Measurements from ENCODE around the gene RARRES1. TPM values are rescaled to one million over a fixed set of nuclear protein-coding genes. Genes with fewer than 3 reads are reported as not detected.
A peak's percentile ranks its signal among the peaks of the same experiment; 100 is the strongest.

Gene RARRES1
- total RNA-seq, 1 experiment from 2014 or later = 0.58 TPM

DNA sequence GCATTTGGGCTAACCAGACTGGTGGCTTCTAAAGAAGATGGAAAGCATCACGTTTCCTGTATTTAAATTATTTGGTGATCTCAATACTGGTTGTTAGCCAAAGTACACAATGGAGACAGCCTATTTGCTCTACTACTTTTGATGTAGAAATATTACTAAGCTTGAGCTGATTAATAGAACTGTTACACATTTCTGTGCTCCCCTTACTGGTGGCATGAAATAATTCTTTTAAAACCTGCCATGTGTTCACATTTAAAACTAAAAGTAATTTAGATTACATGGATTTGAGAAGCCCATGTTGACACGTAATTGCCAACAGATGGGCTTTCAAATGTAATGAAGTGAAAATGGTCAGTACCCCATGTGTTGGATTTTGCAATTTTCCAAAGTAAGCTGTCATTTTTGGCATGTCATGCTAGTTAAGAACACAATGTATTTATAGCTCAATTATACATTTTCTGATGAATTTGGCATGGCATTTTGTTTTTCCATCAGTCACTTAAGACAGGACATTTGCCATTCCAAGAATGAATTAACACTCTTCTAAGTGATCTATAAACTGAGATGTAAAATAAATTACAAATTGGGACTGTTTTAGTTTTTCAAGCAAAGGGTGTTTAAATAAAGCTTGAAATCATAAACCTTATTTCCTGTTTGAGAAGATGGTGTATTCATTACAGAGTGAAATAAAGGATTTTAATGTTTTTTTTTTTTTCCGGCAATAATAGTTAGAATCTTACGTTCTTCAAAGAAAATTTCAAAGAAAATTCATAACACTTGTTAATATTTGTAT lies 10.8 kb upstream of the RARRES1 start:
- no peak for DNase-seq (ENCODE audit: low read depth, low spot score)
- in situ Hi-C loops (cut with HindIII; ENCODE audit: low pct_unique_long_range_greater_than_20kb, low sequenced_read_pairs) = no loop called here

DNA sequence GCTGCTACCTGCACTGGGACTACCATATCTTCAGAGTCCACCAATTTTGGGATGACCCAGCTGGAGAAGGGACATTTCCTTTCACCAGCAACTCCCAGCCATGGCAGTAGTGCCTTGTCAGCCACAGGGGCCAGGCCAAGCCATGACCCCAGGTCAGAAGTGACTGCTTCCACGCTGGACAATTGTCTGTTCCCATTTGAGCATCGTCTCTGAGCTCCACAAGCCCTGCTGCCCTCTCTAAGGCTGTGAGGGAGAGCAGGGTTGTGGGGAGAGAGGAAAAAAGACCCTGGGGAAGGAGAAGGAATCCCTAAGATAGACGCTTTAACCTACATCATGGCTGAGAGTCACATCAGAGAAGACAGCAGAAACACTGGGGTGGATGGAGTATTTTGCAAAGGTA lies 7.4 kb upstream of the RARRES1 start:
- in situ Hi-C loops (cut with HindIII; ENCODE audit: low pct_unique_long_range_greater_than_20kb, low sequenced_read_pairs) = no loop called here

DNA sequence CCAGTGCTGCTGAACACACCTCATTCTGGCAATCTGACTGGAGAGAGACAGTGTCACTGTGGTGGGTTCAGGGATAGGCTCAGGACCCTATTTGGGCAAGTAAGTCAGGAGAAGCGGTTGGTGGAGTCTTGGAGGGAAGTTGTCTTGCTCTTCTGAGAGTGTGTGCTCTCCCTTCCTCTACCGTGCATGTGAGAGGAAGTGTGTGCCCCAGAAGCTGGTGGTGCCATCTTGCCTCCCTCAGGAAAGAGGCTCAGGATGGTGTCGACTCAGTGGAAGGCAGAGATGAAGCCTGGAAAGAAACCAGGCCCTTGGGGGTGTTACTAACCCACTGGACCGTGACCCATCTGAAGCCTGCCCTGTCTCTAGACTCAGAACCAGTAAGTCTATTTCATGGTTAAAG lies 6.8 kb upstream of the RARRES1 start:
- no peak for DNase-seq (ENCODE audit: low read depth, low spot score)
- in situ Hi-C loops (cut with HindIII; ENCODE audit: low pct_unique_long_range_greater_than_20kb, low sequenced_read_pairs) = no loop called here

More for the DNA sequence above, 7.4 kb upstream of the RARRES1 start:
- DNase-seq (ENCODE audit: low read depth, low spot score) = no peak

DNA sequence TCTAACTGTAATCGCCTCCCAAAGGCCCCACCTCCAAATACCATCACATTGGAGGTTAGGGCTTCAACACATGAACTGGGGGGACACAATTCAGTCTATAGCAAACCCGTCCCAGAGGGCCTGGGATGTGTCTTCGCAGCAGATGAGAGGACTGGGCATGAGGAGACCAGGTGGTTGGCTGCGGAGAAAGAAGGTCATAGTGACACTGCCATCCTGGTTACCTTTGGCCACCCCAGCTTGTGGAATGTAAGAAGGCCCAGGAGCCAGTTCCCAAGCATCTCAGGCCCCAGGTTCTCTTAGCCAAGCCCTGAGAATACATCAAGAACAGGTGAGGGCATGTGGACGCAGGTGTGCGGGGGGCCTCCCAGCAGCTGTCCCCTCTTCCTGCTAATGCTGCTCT lies 6.4 kb upstream of the RARRES1 start:
- no peak for DNase-seq (ENCODE audit: low read depth, low spot score)
- in situ Hi-C loops (cut with HindIII; ENCODE audit: low pct_unique_long_range_greater_than_20kb, low sequenced_read_pairs) = no loop called here

DNA sequence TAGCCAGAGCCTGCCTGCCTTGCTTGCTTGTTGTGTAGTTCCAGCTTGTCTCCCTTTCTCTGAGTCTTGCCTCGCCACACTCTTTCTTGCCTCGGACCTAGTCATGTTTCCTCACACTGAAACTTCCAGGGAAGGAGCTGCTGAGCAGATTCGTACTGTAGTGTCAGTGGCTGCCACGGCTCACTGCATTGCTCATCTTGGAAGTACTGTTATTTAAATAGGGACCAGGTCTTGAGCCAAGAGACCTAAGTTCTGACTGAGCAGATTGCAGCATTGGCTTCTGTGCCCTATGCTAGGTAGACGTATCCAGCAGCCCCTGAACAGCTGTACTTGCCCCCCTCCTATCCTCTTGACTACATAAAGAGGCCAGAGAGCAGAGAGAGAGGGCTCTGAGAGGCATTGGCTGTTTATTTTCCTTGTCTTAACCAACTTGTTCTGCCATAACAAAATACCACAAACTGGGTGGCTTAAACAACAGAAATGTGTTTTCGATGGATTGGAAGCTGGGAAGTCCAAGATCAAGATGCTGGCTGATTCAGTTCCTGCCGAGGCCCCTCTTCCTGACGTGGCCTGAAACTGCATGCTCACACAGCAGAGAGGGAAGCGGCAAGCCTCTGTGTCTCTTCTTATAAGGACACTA lies 5.8 kb upstream of the RARRES1 start:
- in situ Hi-C loops (cut with HindIII; ENCODE audit: low pct_unique_long_range_greater_than_20kb, low sequenced_read_pairs) = no loop called here
- no peak for DNase-seq (ENCODE audit: low read depth, low spot score)

DNA sequence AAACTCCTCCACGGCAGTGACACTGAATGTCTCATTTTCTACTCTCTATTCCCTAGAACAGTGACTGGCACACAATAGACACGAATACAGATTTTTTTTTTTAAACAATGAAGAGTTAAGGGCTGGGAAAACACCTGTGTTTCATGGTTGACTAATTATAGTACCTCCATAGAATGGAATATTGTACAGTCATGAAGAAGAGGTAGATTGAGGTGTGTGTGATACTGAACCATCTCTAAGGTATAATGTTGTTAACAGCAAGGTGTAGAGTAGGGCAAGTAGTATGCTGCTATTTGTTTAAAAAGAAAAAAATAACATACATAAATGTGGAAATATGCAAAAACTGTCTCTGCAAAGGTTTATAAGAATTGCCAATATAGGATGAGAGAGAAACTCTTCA lies 5.2 kb upstream of the RARRES1 start:
- in situ Hi-C loops (cut with HindIII; ENCODE audit: low pct_unique_long_range_greater_than_20kb, low sequenced_read_pairs) = no loop called here
- DNase-seq (ENCODE audit: low read depth, low spot score) = no peak

DNA sequence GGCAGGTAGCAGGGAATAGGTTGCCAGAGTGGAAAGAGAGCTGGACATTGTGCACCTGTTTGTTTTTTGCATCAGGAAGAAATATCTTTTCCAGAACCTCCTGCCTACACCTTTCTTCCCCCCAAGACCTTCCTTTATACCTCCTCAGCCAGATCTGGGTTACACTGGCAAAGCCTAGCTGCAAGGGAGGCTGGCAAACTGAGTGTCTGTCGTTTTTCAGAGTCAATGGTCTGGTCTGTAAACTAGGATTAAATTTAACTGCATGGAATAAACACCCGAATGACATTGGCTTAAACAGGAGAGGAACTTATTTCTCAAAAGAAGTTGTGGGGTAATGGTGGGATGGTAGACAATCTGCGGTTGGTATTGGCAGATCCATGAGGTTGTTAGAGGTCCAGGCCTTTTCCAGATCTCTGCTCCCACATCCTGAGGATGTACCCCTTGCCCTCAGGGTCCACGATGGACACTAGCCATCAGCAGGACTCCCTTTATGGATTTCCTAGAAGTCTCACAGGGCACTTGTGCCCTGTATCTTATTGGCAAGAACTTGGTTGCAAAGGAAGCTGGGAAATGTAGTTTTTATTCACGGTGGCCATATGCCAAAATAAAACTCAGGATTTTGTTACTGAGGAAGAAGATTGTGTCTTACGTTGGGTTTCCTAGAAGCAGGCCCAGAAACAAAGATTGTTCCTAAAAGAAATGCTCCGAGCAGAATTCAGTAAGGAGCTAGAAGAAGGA lies 3.2 kb upstream of the RARRES1 start:
- DNase-seq (ENCODE audit: low read depth, low spot score) = no peak
- in situ Hi-C loops (cut with HindIII; ENCODE audit: low pct_unique_long_range_greater_than_20kb, low sequenced_read_pairs) = no loop called here

DNA sequence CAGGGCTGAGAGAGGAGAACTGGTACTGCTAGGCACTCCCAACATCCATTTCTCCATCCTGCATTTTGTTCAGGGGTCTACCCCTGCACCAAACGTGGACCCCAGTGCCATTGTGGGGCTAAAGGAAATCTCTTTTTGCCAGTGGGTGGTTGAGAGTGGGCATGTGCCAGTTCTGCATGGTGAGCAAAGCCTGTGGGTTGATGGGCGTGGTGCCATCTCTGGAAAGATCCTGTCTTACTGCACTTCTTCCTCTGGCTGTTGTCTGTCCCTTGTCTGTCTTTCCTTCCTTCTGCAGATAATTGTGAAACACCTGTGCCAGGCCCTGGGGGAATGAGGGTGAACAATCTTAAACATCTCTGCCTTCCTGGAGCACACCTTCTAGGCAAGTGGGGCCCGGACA lies 1.4 kb upstream of the RARRES1 start:
- no peak for DNase-seq (ENCODE audit: low read depth, low spot score)
- in situ Hi-C loops (cut with HindIII; ENCODE audit: low pct_unique_long_range_greater_than_20kb, low sequenced_read_pairs) = no loop called here

DNA sequence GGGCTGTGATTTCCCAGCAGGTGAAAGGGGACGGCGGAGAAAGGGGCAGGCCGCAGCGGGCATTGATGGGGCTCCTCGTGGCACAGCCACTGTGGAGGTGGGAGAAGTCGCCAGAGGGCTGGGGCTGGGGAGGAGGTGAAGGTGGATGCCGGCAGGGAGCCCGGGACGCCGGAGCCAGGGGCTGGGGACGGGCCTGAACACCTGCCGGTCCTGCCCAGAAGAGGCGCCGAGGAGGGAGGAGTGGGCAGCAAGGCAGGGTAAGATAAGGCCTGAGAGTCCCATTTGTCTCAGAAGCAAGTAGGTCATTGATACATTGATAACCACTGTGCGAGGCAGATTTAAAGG lies 571 bp upstream of the RARRES1 start:
- no peak for DNase-seq (ENCODE audit: low read depth, low spot score)
- in situ Hi-C loops (cut with HindIII; ENCODE audit: low pct_unique_long_range_greater_than_20kb, low sequenced_read_pairs) = no loop called here

DNA sequence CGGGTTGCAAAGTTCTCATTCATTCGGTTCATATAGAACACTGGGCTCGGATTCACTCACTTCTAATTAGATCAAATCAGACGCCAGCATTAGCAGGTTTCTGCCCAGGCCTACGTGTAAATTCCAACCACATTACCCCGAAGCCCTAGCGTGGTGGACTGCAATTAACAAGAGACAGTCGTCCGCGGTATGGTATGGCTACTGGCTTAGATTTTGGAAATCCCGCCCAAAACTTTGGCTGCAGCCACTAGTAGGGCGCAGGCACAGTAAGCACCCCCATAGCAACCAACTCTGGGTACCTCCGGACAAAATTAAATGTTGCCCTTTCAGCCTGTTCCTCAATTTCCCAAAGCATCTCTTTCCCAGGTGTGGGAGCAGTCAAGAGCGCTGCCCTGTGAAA lies 771 bp downstream of the RARRES1 start:
- no peak for DNase-seq (ENCODE audit: low read depth, low spot score)
- in situ Hi-C loops (cut with HindIII; ENCODE audit: low pct_unique_long_range_greater_than_20kb, low sequenced_read_pairs) = no loop called here

DNA sequence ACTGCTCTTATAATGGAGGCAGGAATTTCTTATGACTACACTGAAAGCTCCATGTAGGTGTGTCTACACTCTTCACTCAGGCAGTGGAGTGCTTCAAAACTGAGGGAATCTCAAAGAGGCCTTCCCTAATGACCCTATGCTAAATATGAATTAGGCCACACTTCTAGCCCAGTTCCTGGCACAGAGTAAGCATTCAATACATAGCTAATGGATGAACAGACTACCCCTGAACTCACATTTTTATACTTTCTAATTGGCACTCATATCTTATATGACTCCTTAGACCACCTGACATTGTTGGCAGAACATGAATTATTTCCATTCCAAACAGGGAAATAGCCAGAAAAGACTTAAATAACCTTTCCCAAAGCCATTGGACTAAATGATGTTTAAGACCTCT lies 3.4 kb downstream of the RARRES1 start:
- in situ Hi-C loops (cut with HindIII; ENCODE audit: low pct_unique_long_range_greater_than_20kb, low sequenced_read_pairs) = no loop called here
- DNase-seq (ENCODE audit: low read depth, low spot score) = no peak

DNA sequence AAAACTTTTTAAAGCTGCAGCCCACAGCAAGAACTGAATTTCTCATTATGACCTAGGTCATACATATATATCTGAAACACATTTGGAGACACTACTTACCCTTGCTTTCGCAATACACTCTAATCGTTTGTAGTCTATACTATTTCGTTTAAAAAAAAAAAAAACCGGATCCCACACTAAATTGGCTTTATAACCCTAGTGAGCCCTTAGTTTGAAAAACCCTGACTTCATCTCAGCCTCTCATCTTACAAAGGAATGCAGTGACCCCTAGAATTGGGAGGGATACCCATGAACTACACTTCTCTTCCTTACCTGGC lies 4.2 kb downstream of the RARRES1 start:
- no peak for DNase-seq (ENCODE audit: low read depth, low spot score)
- in situ Hi-C loops (cut with HindIII; ENCODE audit: low pct_unique_long_range_greater_than_20kb, low sequenced_read_pairs) = no loop called here

DNA sequence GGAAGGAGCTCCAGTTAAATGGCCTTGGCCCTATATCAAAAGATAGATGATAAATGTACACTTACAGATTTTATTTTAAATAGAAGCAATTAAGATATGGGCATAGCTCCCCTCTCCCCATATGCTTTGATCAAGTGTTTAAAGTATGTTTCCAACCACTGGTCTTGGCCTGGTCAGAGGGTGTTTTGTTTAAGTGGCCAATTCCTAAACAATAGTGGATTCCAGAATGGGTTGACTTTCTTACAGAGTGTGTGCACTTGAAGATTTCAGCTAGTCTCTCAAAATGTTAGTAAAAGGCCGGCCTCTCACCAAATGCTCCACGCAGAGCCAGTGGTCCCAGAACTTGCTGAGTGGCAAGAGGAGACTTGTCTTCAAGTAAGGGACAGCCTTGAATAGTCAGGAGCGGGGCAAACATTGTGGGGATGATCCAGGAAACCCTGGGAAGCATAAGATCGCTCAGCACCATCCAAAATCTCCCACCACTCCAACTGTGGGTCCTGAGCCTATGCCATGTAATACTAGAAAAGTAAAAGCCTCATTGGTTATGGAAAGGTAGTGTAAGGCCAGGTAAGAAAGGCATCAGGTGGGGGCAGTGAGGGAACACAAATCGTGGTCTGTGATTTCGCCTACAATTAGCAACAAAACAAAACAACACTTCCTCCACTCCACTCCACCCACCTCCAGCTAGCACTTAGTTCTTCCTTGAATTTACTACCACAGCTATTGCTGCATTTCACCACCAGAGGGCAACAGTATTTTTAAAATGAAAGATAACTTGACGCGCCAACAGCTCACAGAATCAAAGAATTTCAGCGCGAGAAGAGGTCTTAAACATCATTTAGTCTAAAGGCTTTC lies 4.8 kb downstream of the RARRES1 start:
- in situ Hi-C loops (cut with HindIII; ENCODE audit: low pct_unique_long_range_greater_than_20kb, low sequenced_read_pairs) = no loop called here
- DNase-seq (ENCODE audit: low read depth, low spot score) = peak; percentile 79

DNA sequence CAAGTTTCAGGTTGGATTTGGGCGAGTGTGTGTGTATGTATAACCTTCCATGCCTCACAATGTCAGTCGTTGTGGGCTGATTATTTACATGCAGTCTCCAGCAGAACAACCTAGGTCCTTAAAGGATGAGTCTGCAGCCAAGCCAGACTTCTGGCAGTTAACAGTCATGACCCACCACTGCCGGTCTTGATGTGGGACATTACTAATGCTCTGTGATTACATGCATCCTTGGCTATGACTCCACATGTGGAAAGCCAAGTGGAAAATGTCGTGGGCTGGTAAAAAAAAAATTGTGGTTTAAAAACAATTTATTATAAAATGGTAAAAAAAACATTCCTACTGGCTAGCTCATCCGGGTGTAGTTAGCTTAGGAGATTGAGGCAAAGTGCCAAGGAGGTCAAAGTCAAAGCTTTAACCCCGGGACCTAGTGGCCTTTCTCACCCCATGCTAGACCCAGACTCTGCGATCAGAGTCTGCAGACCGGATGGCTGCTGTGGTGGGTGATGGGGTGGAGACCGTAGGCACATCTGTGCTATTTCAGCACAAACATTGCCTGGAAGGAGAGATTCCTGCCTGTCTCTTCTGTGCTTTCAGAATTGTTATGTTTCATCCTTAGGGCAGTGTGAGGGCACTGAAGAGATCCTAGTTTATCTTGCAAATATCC lies 6.8 kb downstream of the RARRES1 start:
- DNase-seq (ENCODE audit: low read depth, low spot score) = no peak
- in situ Hi-C loops (cut with HindIII; ENCODE audit: low pct_unique_long_range_greater_than_20kb, low sequenced_read_pairs) = no loop called here

DNA sequence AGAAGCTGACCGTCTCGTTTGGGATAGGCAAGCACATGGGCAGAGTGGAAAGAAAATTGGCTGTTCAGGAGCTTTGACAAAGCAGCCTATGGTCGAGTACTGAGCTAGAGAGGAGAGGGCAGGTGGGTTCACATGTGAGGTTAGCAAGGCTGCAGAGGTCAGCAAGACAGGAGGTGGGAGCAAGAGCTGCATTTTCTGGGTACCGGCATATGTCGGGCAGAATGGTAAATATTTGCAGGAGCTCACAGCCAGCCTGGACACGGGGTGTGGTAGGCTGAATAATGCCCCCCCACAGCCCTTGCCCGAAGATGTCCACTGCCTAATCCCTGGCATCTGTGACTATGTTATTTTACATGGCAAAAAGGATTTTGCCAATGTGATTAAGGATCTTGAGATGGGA lies 8.3 kb downstream of the RARRES1 start:
- in situ Hi-C loops (cut with HindIII; ENCODE audit: low pct_unique_long_range_greater_than_20kb, low sequenced_read_pairs) = no loop called here
- no peak for DNase-seq (ENCODE audit: low read depth, low spot score)

DNA sequence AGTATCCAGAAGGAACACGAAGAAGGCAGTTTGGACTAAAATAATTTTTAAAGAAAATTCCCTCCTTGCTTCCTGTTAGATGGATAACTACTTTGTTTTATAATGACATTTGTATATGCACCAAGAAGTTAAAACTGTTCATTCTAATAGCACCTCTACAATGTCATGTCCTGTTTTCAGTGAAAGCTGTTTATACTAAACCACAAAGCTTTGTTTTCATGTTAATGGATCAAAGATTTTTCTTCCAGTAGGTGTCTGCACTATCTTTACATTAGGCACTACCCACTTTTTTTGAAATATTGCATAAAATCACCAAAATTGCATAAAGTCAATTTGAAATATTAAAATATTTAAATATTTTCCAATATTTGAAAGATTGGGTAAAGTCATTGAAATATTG lies 10.1 kb downstream of the RARRES1 start:
- in situ Hi-C loops (cut with HindIII; ENCODE audit: low pct_unique_long_range_greater_than_20kb, low sequenced_read_pairs) = no loop called here
- no peak for DNase-seq (ENCODE audit: low read depth, low spot score)

DNA sequence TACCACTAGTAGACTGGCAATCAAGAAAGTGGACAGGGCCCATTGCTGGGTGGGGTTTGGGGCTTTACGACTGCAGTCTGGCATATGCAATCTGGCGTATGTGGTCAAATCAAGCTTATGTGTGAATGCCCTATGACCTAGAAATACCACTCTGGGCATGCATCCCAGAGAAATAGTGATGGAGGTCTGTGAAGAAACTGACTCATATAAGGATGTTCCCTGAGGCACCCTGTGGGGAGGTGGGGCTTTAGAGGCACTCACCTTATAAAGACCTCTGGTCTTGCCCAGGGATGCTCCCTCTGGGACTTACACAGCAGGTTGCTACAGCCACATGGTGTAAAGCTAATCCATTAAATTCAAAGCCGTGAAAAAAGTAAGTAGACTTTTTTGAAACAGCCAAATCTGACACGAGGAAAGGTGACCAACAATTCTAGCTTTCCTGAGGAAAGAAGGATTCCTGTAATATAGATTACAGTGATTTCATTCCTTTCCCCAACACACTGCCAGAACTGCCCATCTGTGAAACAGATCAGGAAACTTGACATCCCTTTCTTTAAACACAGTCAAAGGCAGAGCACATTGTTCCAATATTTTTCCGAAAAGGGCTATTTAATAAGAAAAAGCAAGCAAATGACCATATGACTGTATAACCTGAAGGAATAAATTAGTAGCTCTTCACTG lies 13.6 kb downstream of the RARRES1 start:
- DNase-seq (ENCODE audit: low read depth, low spot score) = no peak
- in situ Hi-C loops (cut with HindIII; ENCODE audit: low pct_unique_long_range_greater_than_20kb, low sequenced_read_pairs) = no loop called here
